K562 (cell line): Measurements from ENCODE around the gene ALKBH2. TPM values are rescaled to one million over a fixed set of nuclear protein-coding genes. Genes with fewer than 3 reads are reported as not detected.

Experiments
- ATAC-seq: fragments of 200-7000 bp; cut with Tn5 transposase; 3 replicates; pipeline ENCODE4 v1.9.1; 2020; ENCODE audit warnings: moderate library complexity
- BruUV-seq: library from RNA; stranded (reverse); fragments of 400-500 nt; replicated peaks from 2 replicates; lab custom pipeline; 2021; lab: Mats Ljungman, UMichigan
- CTCF ChIA-PET: fragments of 300-600 bp; formaldehyde crosslinking; extraction: SDS; loops from one replicate; lab custom pipeline; 2021; ENCODE audit warnings: low intra/inter-chr PET ratio; lab: Yijun Ruan, JAX
- POLR2A ChIA-PET: fragments of 300-600, 350-650 bp; sonication (Branson Sonifier 250); formaldehyde crosslinking; extraction: SDS; loops from one replicate; lab custom pipeline; 2021; ENCODE audit warnings: antibody characterized with exemption, inconsistent platforms; lab: Yijun Ruan, JAX
- DNase-seq, 4 experiments: peaks; one replicate each; pipeline versions ENCODE4 v3.0.0 to v3.0.0-alpha.2; 2011 to 2018; ENCODE audit warnings: low spot score in 3 of 4, mixed read lengths in 3 of 4; ENCODE audit errors: extremely low read depth in 1 of 4
- FAIRE-seq: peaks from 2 replicates; lab custom pipeline; 2011; peaks lifted over from hg19 to GRCh38; lab: Jason Lieb, UNC
- H2AFZ ChIP-seq: 2 replicates; pipeline ENCODE4 v1.6.0; 2011; ENCODE audit warnings: low read depth, low read length, control low read depth, inconsistent platforms
- H3K27ac ChIP-seq: fragments of 200-600 bp; 3 replicates; pipeline ENCODE4 v1.8.0; 2011; ENCODE audit warnings: low read depth, mild to moderate bottlenecking, control low read depth, inconsistent platforms, low read length, moderate library complexity, mixed read lengths; ENCODE audit errors: extremely low read depth
- H3K27me3 ChIP-seq, 2 experiments: fragments of 300-600 bp in 1 of 2; 2 replicates in 1 of 2; 3 replicates in 1 of 2; pipeline versions ENCODE4 v1.6.0 to v1.8.0; 2011; ENCODE audit warnings: inconsistent platforms in 2 of 2, low read length in 2 of 2, mild to moderate bottlenecking in 1 of 2, mixed read lengths in 1 of 2, moderate library complexity in 1 of 2; ENCODE audit not compliant: control insufficient read depth in 2 of 2, insufficient read depth in 2 of 2
- H3K36me3 ChIP-seq: fragments of 300-600 bp; 3 replicates; pipeline ENCODE4 v1.8.0; 2011; ENCODE audit warnings: mild to moderate bottlenecking, low read length, inconsistent platforms; ENCODE audit not compliant: control insufficient read depth, insufficient read depth
- H3K4me1 ChIP-seq, 2 experiments: fragments of 200-600 bp in 1 of 2; replicated peaks in 1 of 2; 2 replicates in 1 of 2; 3 replicates in 1 of 2; pipeline versions ENCODE4 v1.5.1 to v1.8.0; 2011; ENCODE audit warnings: inconsistent platforms in 2 of 2, low read length in 2 of 2, mild to moderate bottlenecking in 1 of 2, mixed read lengths in 1 of 2, moderate library complexity in 1 of 2; ENCODE audit not compliant: control insufficient read depth in 2 of 2, insufficient read depth in 2 of 2
- H3K4me2 ChIP-seq: 2 replicates; pipeline ENCODE4 v1.6.1; 2011; ENCODE audit warnings: low read length, control low read depth, inconsistent platforms, mixed read lengths; ENCODE audit not compliant: insufficient read depth
- H3K4me3 ChIP-seq: fragments of 200-600 bp; sonication (generic), shearing (Covaris generic); 2 replicates; pipeline ENCODE4 v1.5.1; 2016; ENCODE audit warnings: control low read depth, inconsistent platforms
- H3K79me2 ChIP-seq: fragments of 200-600 bp; 3 replicates; pipeline ENCODE4 v1.8.0; 2011; ENCODE audit warnings: low read length, inconsistent platforms; ENCODE audit not compliant: control insufficient read depth, insufficient read depth
- H3K9ac ChIP-seq, 2 experiments: 2 replicates each; pipeline versions ENCODE4 v1.6.0 to v1.6.1; 2011; ENCODE audit warnings: low read depth in 2 of 2, low read length in 2 of 2, control low read depth in 1 of 2, inconsistent platforms in 1 of 2, mild to moderate bottlenecking in 1 of 2, mixed read lengths in 1 of 2; ENCODE audit not compliant: insufficient read depth in 1 of 2
- H3K9me1 ChIP-seq: one replicate; pipeline ENCODE4 v1.6.0; 2011; ENCODE audit warnings: inconsistent platforms, mild to moderate bottlenecking, low read length, moderate library complexity; ENCODE audit not compliant: control insufficient read depth, insufficient read depth
- H3K9me3 ChIP-seq: replicated peaks from 2 replicates; pipeline ENCODE4 v1.5.1; 2011; ENCODE audit warnings: low read depth, low read length, inconsistent platforms; ENCODE audit not compliant: control insufficient read depth, insufficient read depth
- H4K20me1 ChIP-seq: replicated peaks from 2 replicates; pipeline ENCODE4 v1.6.1; 2011; ENCODE audit warnings: low read length, inconsistent platforms, mixed read lengths; ENCODE audit not compliant: control insufficient read depth, insufficient read depth
- BRCA1 ChIP-seq, 2 experiments: fragments of 450-650 bp in 1 of 2; sonication (generic) in 1 of 2; formaldehyde crosslinking in 1 of 2; IDR thresholded peaks; 2 replicates each; pipeline versions ENCODE4 v1.5.0 to v1.6.1; 2017 to 2020; ENCODE audit warnings: mild to moderate bottlenecking in 1 of 2, missing genetic modification reagents in 1 of 2
- CBX5 ChIP-seq: IDR thresholded peaks from 2 replicates; pipeline ENCODE4 v1.6.1; 2014; ENCODE audit warnings: low read depth, borderline replicate concordance
- E2F8 ChIP-seq: fragments of 450-650 bp; IDR thresholded peaks from 2 replicates; pipeline ENCODE4 v1.7.1; 2018; ENCODE audit warnings: mild to moderate bottlenecking, low read depth; ENCODE audit not compliant: partially characterized antibody
- E4F1 ChIP-seq: fragments of 250-450 bp; sonication (Bioruptor Pico); IDR thresholded peaks from 2 replicates; pipeline ENCODE4 v1.5.0; 2021; ENCODE audit warnings: mild to moderate bottlenecking, borderline replicate concordance
- MBD2 ChIP-seq: sonication (generic); IDR thresholded peaks from 2 replicates; pipeline ENCODE4 v1.6.1; 2016; ENCODE audit warnings: low read depth, borderline replicate concordance
- PCBP2 ChIP-seq: fragments of 200-400 bp; formaldehyde crosslinking; IDR thresholded peaks from 2 replicates; pipeline ENCODE4 v1.6.1; 2018; ENCODE audit warnings: low read length, low read depth, mild to moderate bottlenecking, moderate library complexity; ENCODE audit not compliant: poor library complexity, severe bottlenecking
- SIN3B ChIP-seq: fragments of 450-650 bp; IDR thresholded peaks from 2 replicates; pipeline ENCODE4 v1.6.1; 2017; ENCODE audit warnings: low read depth, mild to moderate bottlenecking, moderate library complexity
- TBL1XR1 ChIP-seq, 2 experiments: IDR thresholded peaks; 2 replicates each; pipeline ENCODE4 v1.6.1; 2012; ENCODE audit warnings: improper control_type of control experiment in 2 of 2, low read length in 2 of 2, mild to moderate bottlenecking in 1 of 2
- YBX1 ChIP-seq: fragments of 450-650 bp; IDR thresholded peaks from 2 replicates; pipeline ENCODE4 v1.7.1; 2016; ENCODE audit warnings: mild to moderate bottlenecking
- ZNF217 ChIP-seq: sonication (generic); formaldehyde crosslinking; IDR thresholded peaks from 2 replicates; pipeline ENCODE4 v1.8.0; 2022; ENCODE audit warnings: mild to moderate bottlenecking, missing genetic modification reagents
- ZNF311 ChIP-seq: fragments of 250-450 bp; sonication (Bioruptor Pico); IDR thresholded peaks from 2 replicates; pipeline ENCODE4 v1.4.0; 2020; ENCODE audit warnings: mild to moderate bottlenecking, moderate library complexity
- ZNF830 ChIP-seq: fragments of 250-450 bp; sonication (Bioruptor Pico); IDR thresholded peaks from 2 replicates; pipeline ENCODE4 v1.5.0; 2021; ENCODE audit warnings: mild to moderate bottlenecking
- WGBS: fragments of 100-300 bp; shearing (Covaris generic); methylation state at CpG from one replicate; pipeline ENCODE4 v1.1.6; 2016; ENCODE audit warnings: low coverage, mixed read lengths; ENCODE audit not compliant: insufficient coverage; ENCODE audit errors: missing lambda C conversion rate; 5-methylcytosine and 5-hydroxymethylcytosine counted together
- in situ Hi-C: fragments of 300-500 bp; cut with MboI; formaldehyde crosslinking; loops from 4 replicates; pipeline ENCODE4 v1.15.0; 2018; ENCODE audit warnings: inconsistent platforms, mixed read lengths
- intact Hi-C: fragments of 100-400 bp; cut with micrococcal nuclease; formaldehyde crosslinking; loops from 2 replicates; pipeline ENCODE4 v1.14.2; 2022
- polyA plus RNA-seq, 8 experiments: library from polyadenylated mRNA; depleted of rRNA in 4 of 8; stranded (reverse) in 5 of 8; unstranded in 3 of 8; fragments of >200 nt; fragmentation: Nextera tagmentation in 2 of 8; fragmentation: Illumina TruSeq in 1 of 8; extraction: Ambion mirVana in 2 of 8; extraction: Trizol in 1 of 8; gene quantifications; 2 replicates each; pipeline versions ENCODE4 v1.2.1 to v1.2.3, GENCODE V29; 2011 to 2014; ENCODE audit warnings: inconsistent platforms in 1 of 8, missing spikeins in 1 of 8
- total RNA-seq, 7 experiments: library from RNA; depleted of rRNA in 6 of 7; stranded (reverse); fragments of >200 nt in 6 of 7; fragmentation: Illumina TruSeq in 2 of 7; extraction: Trizol in 2 of 7; gene quantifications; 2 replicates each; pipeline versions ENCODE4 v1.2.1 to v1.2.3, GENCODE V29; 2011 to 2021; ENCODE audit warnings: low replicate concordance in 1 of 7
- TF ChIP-seq, protein P1 (sequence below): sonication (generic); formaldehyde crosslinking; IDR thresholded peaks from 2 replicates; pipeline ENCODE4 v1.8.1; 2022; ENCODE audit warnings: missing genetic modification reagents

ALKBH2 gene
- total and polyA plus RNA-seq, 9 of the 15 experiments (the other 6 are each of a cell fraction or from before 2014, with no cell fraction given), result 5.9 to 56.1 (median 41.9) TPM

DNA sequence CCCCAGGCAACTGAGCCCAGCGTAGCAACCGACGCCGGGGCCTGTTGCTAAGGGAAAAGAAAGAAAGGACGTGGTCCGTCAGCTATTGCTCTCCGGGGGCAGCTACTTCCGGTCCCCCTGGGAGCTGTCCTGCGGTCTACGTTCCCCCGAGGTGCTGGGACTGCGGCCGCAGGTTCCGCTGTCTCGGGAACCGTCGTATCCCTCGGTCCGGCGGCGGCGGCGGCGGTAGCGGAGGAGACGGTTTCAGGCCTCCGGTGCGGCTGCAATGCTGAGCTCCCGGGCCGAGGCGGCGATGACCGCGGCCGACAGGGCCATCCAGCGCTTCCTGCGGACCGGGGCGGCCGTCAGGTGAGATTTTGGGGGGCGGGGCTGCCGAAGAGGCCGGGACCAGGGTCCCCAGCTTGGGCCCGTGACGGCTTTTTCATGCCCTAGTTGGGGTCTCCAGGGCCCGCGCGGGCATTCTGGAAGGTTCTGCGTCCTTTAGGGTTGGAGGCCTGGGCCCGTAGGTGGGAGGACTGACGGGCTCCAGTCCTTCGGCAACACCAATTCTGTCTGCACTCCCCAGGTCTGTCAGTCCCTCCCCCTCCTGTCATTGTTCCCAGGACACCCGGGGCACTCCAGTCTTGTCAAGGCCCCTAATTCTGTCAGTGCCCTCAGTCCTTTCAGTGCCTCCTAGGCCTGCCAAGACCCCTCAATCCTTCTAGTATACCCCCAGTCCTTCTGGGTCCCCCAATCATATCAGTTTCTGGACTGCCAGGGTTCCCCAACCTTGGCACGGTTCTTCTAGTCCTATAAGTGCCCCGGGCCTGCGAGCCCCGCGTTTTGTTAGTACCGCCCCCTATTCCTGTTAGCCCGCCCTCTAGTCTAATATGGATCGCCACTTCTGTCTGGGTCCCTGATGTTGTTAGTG, 40.6 kb downstream of the ALKBH2 start, which contains the start of gene USP30:
USP30 (plus strand) TSS at position 163 of the 910 bp plus-strand sequence; CDS start at position 266, 103 bp downstream.
- Histone ChIP-seq H3K9me1 (no peaks in the 10 kb centered on the region), H3K36me3 (0 out of 3 replicates have a peak, but pooled peaks cover 2% of the 10 kb centered on the region), H3K4me1 (peaks cover 0 to 2% of the 10 kb centered on the region in 2 experiments; a peak in 2 of 5 replicates), H3K9ac (peak within 1 kb of the TSS; percentile 85 to 92), H2AFZ (peak within 1 kb of the TSS; percentile 95), H3K27me3 (no peaks in the 10 kb centered on the region), H3K27ac (peak within 1 kb of the TSS; percentile 63), H3K4me2 (peak within 1 kb of the TSS; percentile 89), H4K20me1 (no peaks in the 10 kb centered on the region), H3K9me3 (no peaks in the 10 kb centered on the region), H3K79me2 (peaks cover 11% of the 10 kb centered on the region; the same call in 1 of the 3 replicates), H3K4me3 (peak within 1 kb of the TSS; percentile 94)
- in situ Hi-C loops (no loop called here), intact Hi-C loops (no loop called here)
- BruUV-seq, result TSS peak; percentile 59
- DNase-seq (peak; percentile 90 to 92 (median 91)), ATAC-seq (peak; percentile 91), FAIRE-seq (peak; percentile 73)
- WGBS, result 0% methylated on average over 47 of the region's 61 CpGs
- ChIA-PET CTCF (no interaction called here), POLR2A (interaction anchor here (0.7 to 1.2 kb wide), 5 partner anchors 13 to 1042 kb away, joined by 3 to 4 read pairs (median 3); no protein-coding TSS in a partner anchor)
- no peak for TF ChIP-seq ZNF311 (CRISPR knock-in tag)
- peak; percentile 95 for TF ChIP-seq E2F8
- peak; percentile 45; the same call in 1 of the 2 replicates for TF ChIP-seq MBD2
- peak; percentile 51 to 58; a peak in 1 of 4 replicates for TF ChIP-seq TBL1XR1 (IDR thresholded peaks at IDR 0.05; ENCODE audit: low read length in 2 of 2)
- TF ChIP-seq ZNF217, result no peak
- TF ChIP-seq YBX1, result no peak
- TF ChIP-seq ZNF830 (CRISPR knock-in tag), result peak; percentile 80; the same call in 1 of the 2 replicates
- TF ChIP-seq PCBP2, result no peak
- TF ChIP-seq E4F1 (CRISPR knock-in tag), result no peak
- TF ChIP-seq, protein P1, sequence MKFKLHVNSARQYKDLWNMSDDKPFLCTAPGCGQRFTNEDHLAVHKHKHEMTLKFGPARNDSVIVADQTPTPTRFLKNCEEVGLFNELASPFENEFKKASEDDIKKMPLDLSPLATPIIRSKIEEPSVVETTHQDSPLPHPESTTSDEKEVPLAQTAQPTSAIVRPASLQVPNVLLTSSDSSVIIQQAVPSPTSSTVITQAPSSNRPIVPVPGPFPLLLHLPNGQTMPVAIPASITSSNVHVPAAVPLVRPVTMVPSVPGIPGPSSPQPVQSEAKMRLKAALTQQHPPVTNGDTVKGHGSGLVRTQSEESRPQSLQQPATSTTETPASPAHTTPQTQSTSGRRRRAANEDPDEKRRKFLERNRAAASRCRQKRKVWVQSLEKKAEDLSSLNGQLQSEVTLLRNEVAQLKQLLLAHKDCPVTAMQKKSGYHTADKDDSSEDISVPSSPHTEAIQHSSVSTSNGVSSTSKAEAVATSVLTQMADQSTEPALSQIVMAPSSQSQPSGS (CRISPR knock-in tag), result no peak
- TF ChIP-seq BRCA1 (IDR thresholded peaks at IDR 0.05), result no peak
- TF ChIP-seq BRCA1 (CRISPR knock-in tag; IDR thresholded peaks at IDR 0.05), result no peak
- peak; percentile 93 for TF ChIP-seq SIN3B
- 0 out of 2 replicates have a peak, but pooled peaks have one; percentile 40 for TF ChIP-seq CBX5
